Bronchial epithelial cell (primary cell): ENCODE measurements around the gene GSKIP. TPM values are rescaled to one million over a fixed set of nuclear protein-coding genes. Genes with fewer than 3 reads are reported as not detected.

ENCODE experiments used
- DNase-seq: peaks from one replicate; pipeline ENCODE4 v3.0.0-alpha.2; 2010; ENCODE audit warnings: low read depth
- FAIRE-seq: peaks from 2 replicates; lab custom pipeline; 2011; peaks lifted over from hg19 to GRCh38; lab: Jason Lieb, UNC
- H3K27me3 ChIP-seq: 2 replicates; pipeline ENCODE4 v1.5.1; 2011; ENCODE audit warnings: low read length; ENCODE audit not compliant: control insufficient read depth, insufficient read depth
- H3K36me3 ChIP-seq: 2 replicates; pipeline ENCODE4 v1.5.1; 2011; ENCODE audit warnings: low read length; ENCODE audit not compliant: control insufficient read depth, insufficient read depth
- H3K4me3 ChIP-seq: 2 replicates; pipeline ENCODE4 v1.5.1; 2011; ENCODE audit warnings: mild to moderate bottlenecking, low read depth, low read length, control low read depth
- CTCF ChIP-seq: IDR thresholded peaks from 2 replicates; pipeline ENCODE4 v1.5.1; 2011; ENCODE audit warnings: mild to moderate bottlenecking, moderate library complexity, low read length, control low read depth, inconsistent platforms; ENCODE audit not compliant: insufficient read depth, severe bottlenecking
- total RNA-seq: library from RNA; depleted of rRNA; stranded (reverse); fragments of >200 nt; gene quantifications from 2 replicates; pipeline ENCODE4 v1.2.1, GENCODE V29; 2014

Gene GSKIP
- total RNA-seq, 1 donor from 2014 or later, result 77.7 TPM

GRCh38 chr14:96391293-96392118 is 28.2 kb downstream of the GSKIP start:
- TF ChIP-seq CTCF, result no peak
- Histone ChIP-seq H3K27me3 (no peaks in the 10 kb centered on the region), H3K36me3 (no peaks in the 10 kb centered on the region), H3K4me3 (peak overlapping the region; percentile 71)
- DNase-seq, result peak; percentile 76
- FAIRE-seq, result no peak

- Histone ChIP-seq H3K27me3 (no peaks in the 10 kb centered on the region), H3K36me3 (no peaks in the 10 kb centered on the region), H3K4me3 (no peak overlapping the region)
- FAIRE-seq (no peak), DNase-seq (no peak)
- TF ChIP-seq CTCF, result no peak
Observed at GRCh38 chr14:96393071-96393691, 29.9 kb downstream of the GSKIP start.

DNA sequence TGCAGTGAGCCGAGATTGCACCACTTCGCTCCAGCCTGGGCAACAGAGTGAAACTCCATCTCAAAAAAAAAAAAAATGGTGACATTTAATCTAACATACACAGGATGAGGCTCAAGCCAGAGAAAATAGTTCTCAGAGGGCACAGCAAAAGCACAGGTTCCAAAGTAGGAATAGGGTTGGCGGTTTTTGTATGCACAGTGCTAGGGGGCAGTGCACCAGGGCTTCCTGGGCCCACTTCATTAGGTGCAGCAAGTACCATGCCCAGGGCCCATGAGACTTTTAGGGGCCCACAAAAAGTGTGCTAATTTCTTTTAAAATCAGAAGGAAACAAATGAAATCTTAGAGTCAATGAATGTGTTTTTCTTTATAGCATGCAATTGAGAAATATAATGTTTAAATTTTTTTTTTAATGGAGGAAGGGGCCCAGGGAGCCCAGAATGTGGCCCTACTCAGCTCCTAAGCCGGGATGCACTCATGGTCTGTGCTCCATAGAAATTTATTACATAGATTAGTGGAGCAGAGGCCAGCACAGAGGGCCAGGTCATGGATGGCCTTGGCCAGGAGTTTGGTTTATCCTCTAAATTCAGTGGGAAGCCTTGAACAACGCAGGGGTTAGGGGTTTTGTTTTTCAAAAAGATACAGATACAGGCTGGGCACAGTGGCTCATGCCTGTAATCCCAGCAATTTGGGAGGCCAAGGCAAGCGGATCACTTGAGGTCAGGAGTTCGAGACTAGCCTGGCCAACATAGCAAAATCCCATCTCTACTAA is 30.9 kb downstream of the GSKIP start:
- no peaks in the 10 kb centered on the region for H3K27me3 ChIP-seq
- H3K4me3 ChIP-seq, result no peak overlapping the region
- FAIRE-seq (no peak), DNase-seq (no peak)
- TF ChIP-seq CTCF, result no peak
- H3K36me3 ChIP-seq, result no peaks in the 10 kb centered on the region

GRCh38 chr14:96398432-96398831 is 35.1 kb downstream of the GSKIP start:
- DNase-seq, result no peak
- Histone ChIP-seq H3K36me3 (no peaks in the 10 kb centered on the region), H3K4me3 (no peak overlapping the region), H3K27me3 (no peaks in the 10 kb centered on the region)
- FAIRE-seq, result no peak
- TF ChIP-seq CTCF, result no peak

DNA sequence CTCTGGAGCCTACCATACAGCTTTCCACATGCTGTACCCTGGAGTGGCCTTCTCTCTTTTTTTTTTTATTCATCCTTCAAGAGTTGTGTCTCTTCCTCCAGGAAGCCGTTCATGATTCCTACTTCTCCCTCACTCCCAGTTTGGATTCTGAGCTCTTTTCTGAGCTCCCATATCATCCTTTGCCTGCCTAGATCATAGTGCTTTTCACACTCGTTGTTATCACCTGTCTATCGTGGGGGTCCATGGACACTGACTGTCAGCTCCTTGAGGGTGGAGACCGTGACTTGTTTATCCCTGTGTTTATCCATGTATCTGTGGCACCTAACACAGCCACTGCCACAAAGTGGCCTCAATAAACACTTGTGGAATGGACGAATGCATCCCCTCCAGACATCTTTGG is 35.6 kb downstream of the GSKIP start:
- H3K4me3 ChIP-seq, result no peak overlapping the region
- H3K27me3 ChIP-seq, result no peaks in the 10 kb centered on the region
- TF ChIP-seq CTCF, result no peak
- no peaks in the 10 kb centered on the region for H3K36me3 ChIP-seq
- FAIRE-seq (peak; percentile 43), DNase-seq (no peak)
